Measurements from ENCODE around the gene GFY. TPM values are rescaled to one million over a fixed set of nuclear protein-coding genes. Genes with fewer than 3 reads are reported as not detected.

Gene GFY
- total and polyA plus RNA-seq, 2 donors from 2014 or later: not detected

DNA sequence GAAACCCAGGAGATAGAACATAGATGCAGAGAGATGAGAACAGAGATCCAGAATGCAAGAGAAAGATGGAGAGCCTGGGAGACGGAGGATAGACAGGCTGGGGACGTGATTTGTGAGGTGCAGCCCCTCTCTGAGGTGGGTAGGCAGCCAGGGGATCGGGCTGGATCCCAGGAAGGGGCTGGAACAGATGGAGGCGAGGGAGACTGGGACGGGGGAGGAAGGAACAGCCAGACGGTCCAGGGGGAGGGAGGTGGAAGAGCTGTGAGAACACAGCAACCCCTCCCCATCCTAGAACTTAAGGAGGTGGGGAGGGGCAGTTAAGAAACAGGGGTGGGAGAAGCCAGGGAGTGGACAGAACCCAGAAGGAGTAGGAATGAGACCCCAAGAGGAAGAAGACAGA is 13.1 kb downstream of the GFY start:
- H3K9me3 ChIP-seq (ENCODE audit: control insufficient read depth in 2 of 3, insufficient read depth in 1 of 3, low read length in 3 of 3): no peaks in the 10 kb centered on the region
- H3K4me1 ChIP-seq (ENCODE audit: control insufficient read depth in 2 of 3, insufficient read depth in 2 of 3, low read depth in 1 of 3, low read length in 3 of 3): no peaks in the 10 kb centered on the region
- H3K27ac ChIP-seq (ENCODE audit: low read depth in 2 of 2, low read length in 2 of 2): no peak overlapping the region
- H3K9ac ChIP-seq (ENCODE audit: low read length in 3 of 3): no peak overlapping the region
- DNase-seq (no peak), FAIRE-seq (no peak)
- H3K27me3 ChIP-seq (ENCODE audit: control insufficient read depth, insufficient read depth, low read length): peaks cover 62% of the 10 kb centered on the region
- TF ChIP-seq, protein P1, sequence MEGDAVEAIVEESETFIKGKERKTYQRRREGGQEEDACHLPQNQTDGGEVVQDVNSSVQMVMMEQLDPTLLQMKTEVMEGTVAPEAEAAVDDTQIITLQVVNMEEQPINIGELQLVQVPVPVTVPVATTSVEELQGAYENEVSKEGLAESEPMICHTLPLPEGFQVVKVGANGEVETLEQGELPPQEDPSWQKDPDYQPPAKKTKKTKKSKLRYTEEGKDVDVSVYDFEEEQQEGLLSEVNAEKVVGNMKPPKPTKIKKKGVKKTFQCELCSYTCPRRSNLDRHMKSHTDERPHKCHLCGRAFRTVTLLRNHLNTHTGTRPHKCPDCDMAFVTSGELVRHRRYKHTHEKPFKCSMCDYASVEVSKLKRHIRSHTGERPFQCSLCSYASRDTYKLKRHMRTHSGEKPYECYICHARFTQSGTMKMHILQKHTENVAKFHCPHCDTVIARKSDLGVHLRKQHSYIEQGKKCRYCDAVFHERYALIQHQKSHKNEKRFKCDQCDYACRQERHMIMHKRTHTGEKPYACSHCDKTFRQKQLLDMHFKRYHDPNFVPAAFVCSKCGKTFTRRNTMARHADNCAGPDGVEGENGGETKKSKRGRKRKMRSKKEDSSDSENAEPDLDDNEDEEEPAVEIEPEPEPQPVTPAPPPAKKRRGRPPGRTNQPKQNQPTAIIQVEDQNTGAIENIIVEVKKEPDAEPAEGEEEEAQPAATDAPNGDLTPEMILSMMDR (IDR thresholded peaks at IDR 0.05; ENCODE audit: borderline replicate concordance, extremely low read depth, insufficient read depth): no peak
- no peak overlapping the region for H3K4me3 ChIP-seq (ENCODE audit: low read length in 3 of 3)
- intact Hi-C loops (cut with DNase I): loop anchor here (10.0 kb wide), 1 partner anchor 213 kb away; no protein-coding TSS in a partner anchor
- no peaks in the 10 kb centered on the region for H3K36me3 ChIP-seq (ENCODE audit: control insufficient read depth in 2 of 3, insufficient read depth in 3 of 3, low read length in 3 of 3)

DNA sequence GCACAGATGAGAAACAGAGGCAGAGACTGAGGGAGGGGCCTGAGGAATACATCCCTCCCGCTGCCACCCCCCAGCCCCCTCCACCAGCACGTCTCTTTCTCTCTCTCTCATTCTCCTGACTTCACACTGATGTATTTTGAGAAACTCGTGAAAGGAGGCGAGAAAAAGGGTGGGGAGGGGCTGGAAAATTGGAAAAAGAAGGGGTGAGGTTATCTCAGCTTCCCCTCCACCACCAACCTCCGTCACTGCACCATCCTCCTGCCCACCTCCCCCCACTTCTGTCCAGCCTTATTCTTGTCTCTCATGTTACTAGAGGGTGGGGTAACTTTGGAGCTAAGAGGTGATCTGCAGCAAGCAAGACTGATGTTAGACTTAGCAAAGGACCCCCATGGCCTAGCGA is 14.6 kb downstream of the GFY start:
- DNase-seq: no peak
- H3K9ac ChIP-seq (ENCODE audit: low read length in 3 of 3): no peak overlapping the region
- no peak for FAIRE-seq
- peaks cover 55% of the 10 kb centered on the region for H3K27me3 ChIP-seq (ENCODE audit: control insufficient read depth, insufficient read depth, low read length)
- intact Hi-C loops (cut with DNase I): loop anchor here (10.0 kb wide), 2 partner anchors 45 to 215 kb away; no protein-coding TSS in a partner anchor
- no peak overlapping the region for H3K27ac ChIP-seq (ENCODE audit: low read depth in 2 of 2, low read length in 2 of 2)
- H3K4me3 ChIP-seq (ENCODE audit: low read length in 3 of 3): no peak overlapping the region
- peaks cover 0 to 2% (median 0%) of the 10 kb centered on the region in 3 donors for H3K4me1 ChIP-seq (ENCODE audit: control insufficient read depth in 2 of 3, insufficient read depth in 2 of 3, low read depth in 1 of 3, low read length in 3 of 3)
- TF ChIP-seq, protein P1 (IDR thresholded peaks at IDR 0.05; ENCODE audit: borderline replicate concordance, extremely low read depth, insufficient read depth): no peak
- H3K36me3 ChIP-seq (ENCODE audit: control insufficient read depth in 2 of 3, insufficient read depth in 3 of 3, low read length in 3 of 3): no peaks in the 10 kb centered on the region
- H3K9me3 ChIP-seq (ENCODE audit: control insufficient read depth in 2 of 3, insufficient read depth in 1 of 3, low read length in 3 of 3): no peaks in the 10 kb centered on the region

DNA sequence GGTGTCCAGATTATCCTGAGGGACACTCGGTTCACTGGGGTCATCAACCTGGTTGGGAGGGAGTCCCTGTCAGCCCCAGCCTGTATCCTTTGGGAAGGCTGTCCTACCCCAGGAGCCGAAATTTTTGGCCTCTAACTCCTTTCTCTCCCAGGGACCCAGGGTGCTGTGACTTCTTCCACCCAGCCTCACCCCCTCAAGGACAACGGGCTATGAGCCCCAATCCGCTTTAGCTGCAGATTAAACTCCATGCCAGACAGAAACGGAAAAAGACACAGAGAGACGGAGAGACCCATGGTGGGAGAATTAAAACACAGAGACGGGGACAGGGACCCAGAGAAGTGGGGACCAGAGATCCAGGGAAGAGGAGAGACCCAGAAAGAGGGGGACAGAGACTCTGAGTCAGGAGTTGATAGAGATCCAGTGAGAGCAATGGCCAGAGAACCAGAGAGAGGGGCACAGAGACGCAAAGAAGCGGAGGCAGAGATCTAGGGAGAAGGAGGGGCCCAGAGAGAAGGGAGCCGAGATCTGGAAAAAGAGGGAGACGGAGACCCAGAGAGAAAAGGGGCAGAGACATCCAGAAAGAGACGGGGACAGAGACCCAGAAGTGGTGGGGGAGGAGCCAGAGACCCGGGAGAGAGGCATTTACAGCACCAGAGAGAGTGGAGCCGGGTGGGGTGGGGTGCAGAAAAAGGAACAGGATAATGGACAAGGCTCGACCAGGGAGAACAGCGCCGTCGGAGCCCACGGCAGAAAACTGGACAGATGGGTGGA is 15.4 kb downstream of the GFY start:
- no peaks in the 10 kb centered on the region for H3K36me3 ChIP-seq (ENCODE audit: control insufficient read depth in 2 of 3, insufficient read depth in 3 of 3, low read length in 3 of 3)
- peaks cover 50% of the 10 kb centered on the region for H3K27me3 ChIP-seq (ENCODE audit: control insufficient read depth, insufficient read depth, low read length)
- no peak overlapping the region for H3K27ac ChIP-seq (ENCODE audit: low read depth in 2 of 2, low read length in 2 of 2)
- FAIRE-seq (no peak), DNase-seq (no peak)
- H3K4me1 ChIP-seq (ENCODE audit: control insufficient read depth in 2 of 3, insufficient read depth in 2 of 3, low read depth in 1 of 3, low read length in 3 of 3): peaks cover 0 to 2% (median 0%) of the 10 kb centered on the region in 3 donors
- TF ChIP-seq, protein P1 (IDR thresholded peaks at IDR 0.05; ENCODE audit: borderline replicate concordance, extremely low read depth, insufficient read depth): no peak
- no peak overlapping the region for H3K4me3 ChIP-seq (ENCODE audit: low read length in 3 of 3)
- H3K9ac ChIP-seq (ENCODE audit: low read length in 3 of 3): no peak overlapping the region
- intact Hi-C loops (cut with DNase I): loop anchor here (10.0 kb wide), 1 partner anchor 46 kb away; no protein-coding TSS in a partner anchor
- H3K9me3 ChIP-seq (ENCODE audit: control insufficient read depth in 2 of 3, insufficient read depth in 1 of 3, low read length in 3 of 3): no peaks in the 10 kb centered on the region

Measured in kidney (tissue), 14 donors.